Liver (tissue), 9 donors: Measurements from ENCODE around the gene EVX1. TPM values are rescaled to one million over a fixed set of nuclear protein-coding genes. Genes with fewer than 3 reads are reported as not detected.

Source experiments
- DNase-seq: peaks from one replicate; pipeline ENCODE4 v3.0.0-alpha.2; 2017; ENCODE audit warnings: low spot score
- H3K27ac ChIP-seq, 2 donors: one replicate each; pipeline ENCODE4 v1.7.0; 2013; ENCODE audit warnings: inconsistent platforms in 2 of 2, low read length in 2 of 2, control low read depth in 1 of 2, low read depth in 1 of 2, mild to moderate bottlenecking in 1 of 2
- H3K27me3 ChIP-seq, 4 donors: one replicate each; pipeline versions ENCODE4 v1.6.1 to v1.7.0; 2013; ENCODE audit warnings: low read length in 3 of 4, inconsistent platforms in 1 of 4, mild to moderate bottlenecking in 1 of 4, moderate library complexity in 1 of 4; ENCODE audit not compliant: control insufficient read depth in 4 of 4, insufficient read depth in 4 of 4
- H3K36me3 ChIP-seq, 4 donors: one replicate each; pipeline versions ENCODE4 v1.6.1 to v1.7.0; 2013; ENCODE audit warnings: low read length in 3 of 4, mild to moderate bottlenecking in 3 of 4, low read depth in 1 of 4, moderate library complexity in 1 of 4; ENCODE audit not compliant: control insufficient read depth in 4 of 4, insufficient read depth in 3 of 4
- H3K4me1 ChIP-seq, 4 donors: one replicate each; pipeline versions ENCODE4 v1.6.1 to v1.7.0; 2013; ENCODE audit warnings: low read length in 3 of 4, mild to moderate bottlenecking in 3 of 4, moderate library complexity in 1 of 4; ENCODE audit not compliant: control insufficient read depth in 4 of 4, insufficient read depth in 4 of 4
- H3K4me3 ChIP-seq, 3 donors: one replicate each; pipeline versions ENCODE4 v1.6.1 to v1.7.0; 2013; ENCODE audit warnings: low read length in 3 of 3, control low read depth in 1 of 3, low read depth in 1 of 3, mild to moderate bottlenecking in 1 of 3
- H3K9ac ChIP-seq, 2 donors: one replicate each; pipeline ENCODE4 v1.7.0; 2013; ENCODE audit warnings: low read length in 2 of 2, mild to moderate bottlenecking in 2 of 2, moderate library complexity in 2 of 2, control low read depth in 1 of 2, low read depth in 1 of 2
- H3K9me3 ChIP-seq, 4 donors: one replicate each; pipeline versions ENCODE4 v1.6.1 to v1.7.0; 2013; ENCODE audit warnings: low read length in 3 of 4; ENCODE audit not compliant: control insufficient read depth in 4 of 4
- ATF3 ChIP-seq: IDR thresholded peaks from 2 replicates; pipeline ENCODE4 v1.6.1; 2016; ENCODE audit warnings: antibody characterized with exemption
- EGR1 ChIP-seq, 2 donors: IDR thresholded peaks; 2 replicates each; pipeline ENCODE4 v1.6.1; 2016 to 2018; ENCODE audit warnings: antibody characterized with exemption in 2 of 2, low read depth in 2 of 2
- FOXA1 ChIP-seq: IDR thresholded peaks from 2 replicates; pipeline ENCODE4 v1.6.1; 2016; ENCODE audit warnings: antibody characterized with exemption
- GABPA ChIP-seq, 2 donors: IDR thresholded peaks in 1 of 2; conservative IDR thresholded peaks in 1 of 2; 2 replicates each; pipeline ENCODE4 v1.6.1; 2016; ENCODE audit warnings: antibody characterized with exemption in 2 of 2, mild to moderate bottlenecking in 1 of 2, moderate library complexity in 1 of 2
- HNF4A ChIP-seq, 2 donors: conservative IDR thresholded peaks; 2 replicates each; pipeline ENCODE4 v1.6.1; 2016; ENCODE audit warnings: antibody characterized with exemption in 2 of 2, mild to moderate bottlenecking in 2 of 2
- HNF4G ChIP-seq: IDR thresholded peaks from 2 replicates; pipeline ENCODE4 v1.6.1; 2016; ENCODE audit warnings: antibody characterized with exemption
- JUND ChIP-seq, 2 donors: IDR thresholded peaks; 2 replicates each; pipeline ENCODE4 v1.6.1; 2016; ENCODE audit warnings: antibody characterized with exemption in 2 of 2
- NR2F2 ChIP-seq: IDR thresholded peaks from 2 replicates; pipeline ENCODE4 v1.6.1; 2016; ENCODE audit warnings: antibody characterized with exemption
- RAD21 ChIP-seq, 2 donors: IDR thresholded peaks; 2 replicates each; pipeline ENCODE4 v1.6.1; 2016; ENCODE audit warnings: antibody characterized with exemption in 2 of 2, mild to moderate bottlenecking in 2 of 2
- RXRA ChIP-seq, 2 donors: IDR thresholded peaks; 2 replicates each; pipeline ENCODE4 v1.6.1; 2017 to 2018; ENCODE audit warnings: antibody characterized with exemption in 2 of 2, mild to moderate bottlenecking in 1 of 2
- SP1 ChIP-seq: IDR thresholded peaks from 2 replicates; pipeline ENCODE4 v1.6.1; 2018; ENCODE audit warnings: antibody characterized with exemption, mild to moderate bottlenecking
- TAF1 ChIP-seq: conservative IDR thresholded peaks from 2 replicates; pipeline ENCODE4 v1.6.1; 2016; ENCODE audit warnings: antibody characterized with exemption, mild to moderate bottlenecking
- YY1 ChIP-seq: IDR thresholded peaks from 2 replicates; pipeline ENCODE4 v1.6.1; 2016; ENCODE audit warnings: antibody characterized with exemption, mild to moderate bottlenecking
- WGBS: extraction: QIAGEN DNeasy Blood & Tissue Kit; methylation state at CpG from one replicate; pipeline ENCODE4 v1.1.7; 2013; 5-methylcytosine and 5-hydroxymethylcytosine counted together
- polyA plus RNA-seq, 2 donors: library from polyadenylated mRNA; stranded (reverse) in 1 of 2; unstranded in 1 of 2; fragments of 200-250 nt in 1 of 2; fragments of >200 nt in 1 of 2; fragmentation: Nextera tagmentation in 1 of 2; extraction: Ambion mirVana in 1 of 2; gene quantifications; one replicate each; pipeline versions ENCODE4 v1.2.1 to v1.2.3, GENCODE V29; 2013 to 2015
- total RNA-seq, 2 donors: library from RNA; depleted of rRNA; stranded (reverse); fragments of >200 nt; gene quantifications; one replicate each; pipeline ENCODE4 v1.2.3, GENCODE V29; 2014
- TF ChIP-seq, protein P1 (sequence below): IDR thresholded peaks from 2 replicates; pipeline ENCODE4 v1.6.1; 2016; ENCODE audit warnings: antibody characterized with exemption, mild to moderate bottlenecking
- TF ChIP-seq, protein P2 (sequence below): IDR thresholded peaks from 2 replicates; pipeline ENCODE4 v1.6.1; 2016; ENCODE audit warnings: antibody characterized with exemption
- donor health status: healthy.
- donor health status: healthy.
- donor health status: healthy.
- donor health status: healthy.
- donor health status: healthy.

EVX1 gene
- total and polyA plus RNA-seq, 4 donors: not detected

GRCh38 chr7:27199849-27200760, 42.5 kb upstream of the EVX1 start, which contains the start of gene HOXA13:
Gene HOXA13, minus strand, starts transcription at chr7:27200091. Its CDS starts 14 bp downstream, at chr7:27200077.
- H3K4me3 ChIP-seq: peak within 1 kb of the TSS in 1 of 3 donors; percentile 46
- 3% methylated on average over 99 of the region's 99 CpGs for WGBS
- TF ChIP-seq ATF3 (no peak), JUND (IDR thresholded peaks at IDR 0.05) (no peak), GABPA (IDR thresholded peaks at IDR 0.05 in 1 of 2, conservative IDR thresholded peaks at IDR 0.05 in 1 of 2) (no peak)
- DNase-seq: no peak
- peaks cover 7 to 50% (median 29%) of the 10 kb centered on the region in 4 donors for H3K27me3 ChIP-seq
- peaks cover 0 to 4% (median 0%) of the 10 kb centered on the region in 4 donors for H3K9me3 ChIP-seq
- H3K4me1 ChIP-seq: peaks cover 19 to 34% (median 28%) of the 10 kb centered on the region in 4 donors
- H3K36me3 ChIP-seq: no peaks in the 10 kb centered on the region
- H3K27ac ChIP-seq: no peak within 1 kb of the TSS
- no peak within 1 kb of the TSS for H3K9ac ChIP-seq

- peak overlapping the region in 1 of 3 donors; percentile 46 for H3K4me3 ChIP-seq
- H3K36me3 ChIP-seq: no peaks in the 10 kb centered on the region
- WGBS: 14% methylated on average over 14 of the region's 14 CpGs
- peaks cover 19 to 37% (median 31%) of the 10 kb centered on the region in 4 donors for H3K4me1 ChIP-seq
- H3K9me3 ChIP-seq: peaks cover 0 to 9% (median 0%) of the 10 kb centered on the region in 4 donors
- H3K27me3 ChIP-seq: peaks cover 5 to 51% (median 29%) of the 10 kb centered on the region in 4 donors
- no peak overlapping the region for H3K27ac ChIP-seq
- no peak overlapping the region for H3K9ac ChIP-seq
- no peak for DNase-seq
- TF ChIP-seq, protein P1, sequence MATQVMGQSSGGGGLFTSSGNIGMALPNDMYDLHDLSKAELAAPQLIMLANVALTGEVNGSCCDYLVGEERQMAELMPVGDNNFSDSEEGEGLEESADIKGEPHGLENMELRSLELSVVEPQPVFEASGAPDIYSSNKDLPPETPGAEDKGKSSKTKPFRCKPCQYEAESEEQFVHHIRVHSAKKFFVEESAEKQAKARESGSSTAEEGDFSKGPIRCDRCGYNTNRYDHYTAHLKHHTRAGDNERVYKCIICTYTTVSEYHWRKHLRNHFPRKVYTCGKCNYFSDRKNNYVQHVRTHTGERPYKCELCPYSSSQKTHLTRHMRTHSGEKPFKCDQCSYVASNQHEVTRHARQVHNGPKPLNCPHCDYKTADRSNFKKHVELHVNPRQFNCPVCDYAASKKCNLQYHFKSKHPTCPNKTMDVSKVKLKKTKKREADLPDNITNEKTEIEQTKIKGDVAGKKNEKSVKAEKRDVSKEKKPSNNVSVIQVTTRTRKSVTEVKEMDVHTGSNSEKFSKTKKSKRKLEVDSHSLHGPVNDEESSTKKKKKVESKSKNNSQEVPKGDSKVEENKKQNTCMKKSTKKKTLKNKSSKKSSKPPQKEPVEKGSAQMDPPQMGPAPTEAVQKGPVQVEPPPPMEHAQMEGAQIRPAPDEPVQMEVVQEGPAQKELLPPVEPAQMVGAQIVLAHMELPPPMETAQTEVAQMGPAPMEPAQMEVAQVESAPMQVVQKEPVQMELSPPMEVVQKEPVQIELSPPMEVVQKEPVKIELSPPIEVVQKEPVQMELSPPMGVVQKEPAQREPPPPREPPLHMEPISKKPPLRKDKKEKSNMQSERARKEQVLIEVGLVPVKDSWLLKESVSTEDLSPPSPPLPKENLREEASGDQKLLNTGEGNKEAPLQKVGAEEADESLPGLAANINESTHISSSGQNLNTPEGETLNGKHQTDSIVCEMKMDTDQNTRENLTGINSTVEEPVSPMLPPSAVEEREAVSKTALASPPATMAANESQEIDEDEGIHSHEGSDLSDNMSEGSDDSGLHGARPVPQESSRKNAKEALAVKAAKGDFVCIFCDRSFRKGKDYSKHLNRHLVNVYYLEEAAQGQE: no peak
Observed at GRCh38 chr7:27200761-27201579, 41.6 kb upstream of the EVX1 start.

DNA sequence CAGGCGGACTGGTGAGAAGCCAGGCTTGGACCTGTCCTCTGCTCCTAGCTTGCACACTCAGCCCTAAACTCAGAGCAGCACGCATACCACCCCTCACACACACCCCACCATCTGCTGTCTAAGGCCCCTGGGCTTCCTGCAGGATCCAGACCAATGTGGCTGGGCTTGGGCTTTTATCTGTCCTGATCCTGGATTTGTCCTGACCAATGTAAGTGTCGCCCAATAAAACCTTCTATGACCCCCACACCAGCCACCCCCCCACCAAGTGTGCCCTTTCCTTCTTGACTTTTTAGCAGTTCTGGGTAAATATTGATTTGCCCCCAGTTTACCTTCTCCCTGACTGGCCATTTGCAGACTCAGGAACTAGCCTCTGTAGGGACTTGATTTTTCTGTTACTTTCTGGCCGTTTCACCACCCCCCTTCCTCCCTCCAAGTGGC, 41.0 kb upstream of the EVX1 start:
- Histone ChIP-seq H3K4me3 (no peak overlapping the region), H3K9ac (no peak overlapping the region), H3K9me3 (peaks cover 0 to 9% (median 0%) of the 10 kb centered on the region in 4 donors), H3K27me3 (peaks cover 5 to 52% (median 29%) of the 10 kb centered on the region in 4 donors), H3K27ac (no peak overlapping the region), H3K4me1 (peaks cover 17 to 34% (median 29%) of the 10 kb centered on the region in 4 donors), H3K36me3 (no peaks in the 10 kb centered on the region)
- peak; percentile 27 for DNase-seq
- WGBS: 12% methylated on average over 4 of the region's 4 CpGs
- TF ChIP-seq RAD21 (IDR thresholded peaks at IDR 0.05) (no peak), RXRA (IDR thresholded peaks at IDR 0.05) (no peak), HNF4A (conservative IDR thresholded peaks at IDR 0.05) (no peak), FOXA1 (no peak), YY1 (no peak), GABPA (IDR thresholded peaks at IDR 0.05 in 1 of 2, conservative IDR thresholded peaks at IDR 0.05 in 1 of 2) (no peak), SP1 (no peak), TAF1 (no peak), HNF4G (no peak), NR2F2 (no peak), EGR1 (IDR thresholded peaks at IDR 0.05; ENCODE audit: low read depth in 2 of 2) (no peak), ATF3 (no peak)
- TF ChIP-seq, protein P2, sequence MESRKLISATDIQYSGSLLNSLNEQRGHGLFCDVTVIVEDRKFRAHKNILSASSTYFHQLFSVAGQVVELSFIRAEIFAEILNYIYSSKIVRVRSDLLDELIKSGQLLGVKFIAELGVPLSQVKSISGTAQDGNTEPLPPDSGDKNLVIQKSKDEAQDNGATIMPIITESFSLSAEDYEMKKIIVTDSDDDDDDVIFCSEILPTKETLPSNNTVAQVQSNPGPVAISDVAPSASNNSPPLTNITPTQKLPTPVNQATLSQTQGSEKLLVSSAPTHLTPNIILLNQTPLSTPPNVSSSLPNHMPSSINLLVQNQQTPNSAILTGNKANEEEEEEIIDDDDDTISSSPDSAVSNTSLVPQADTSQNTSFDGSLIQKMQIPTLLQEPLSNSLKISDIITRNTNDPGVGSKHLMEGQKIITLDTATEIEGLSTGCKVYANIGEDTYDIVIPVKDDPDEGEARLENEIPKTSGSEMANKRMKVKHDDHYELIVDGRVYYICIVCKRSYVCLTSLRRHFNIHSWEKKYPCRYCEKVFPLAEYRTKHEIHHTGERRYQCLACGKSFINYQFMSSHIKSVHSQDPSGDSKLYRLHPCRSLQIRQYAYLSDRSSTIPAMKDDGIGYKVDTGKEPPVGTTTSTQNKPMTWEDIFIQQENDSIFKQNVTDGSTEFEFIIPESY: no peak
